ENCODE data around the gene PPP1R16B.
A peak's percentile ranks its signal among the peaks of the same experiment; 100 is the strongest.

The PPP1R16B gene

GRCh38 chr20:38805502-38805957 is at the start of gene PPP1R16B:
PPP1R16B (plus strand) TSS chr20:38805697; CDS start chr20:38835926, 30,229 bp downstream.
- H3K36me3 ChIP-seq (ENCODE audit: control insufficient read depth, insufficient read depth, low read length) = no peaks in the 10 kb centered on the region
- H3K27ac ChIP-seq (ENCODE audit: low read depth, low read length) = no peak within 1 kb of the TSS
- peak within 1 kb of the TSS; percentile 56 for H3K9ac ChIP-seq (ENCODE audit: low read length)
- H3K4me1 ChIP-seq (ENCODE audit: control insufficient read depth, insufficient read depth, low read length) = no peaks in the 10 kb centered on the region
- peak within 1 kb of the TSS; percentile 73 for H3K4me3 ChIP-seq (ENCODE audit: low read length)
- peaks cover 9% of the 10 kb centered on the region for H3K27me3 ChIP-seq (ENCODE audit: control insufficient read depth, insufficient read depth, low read length)

DNA sequence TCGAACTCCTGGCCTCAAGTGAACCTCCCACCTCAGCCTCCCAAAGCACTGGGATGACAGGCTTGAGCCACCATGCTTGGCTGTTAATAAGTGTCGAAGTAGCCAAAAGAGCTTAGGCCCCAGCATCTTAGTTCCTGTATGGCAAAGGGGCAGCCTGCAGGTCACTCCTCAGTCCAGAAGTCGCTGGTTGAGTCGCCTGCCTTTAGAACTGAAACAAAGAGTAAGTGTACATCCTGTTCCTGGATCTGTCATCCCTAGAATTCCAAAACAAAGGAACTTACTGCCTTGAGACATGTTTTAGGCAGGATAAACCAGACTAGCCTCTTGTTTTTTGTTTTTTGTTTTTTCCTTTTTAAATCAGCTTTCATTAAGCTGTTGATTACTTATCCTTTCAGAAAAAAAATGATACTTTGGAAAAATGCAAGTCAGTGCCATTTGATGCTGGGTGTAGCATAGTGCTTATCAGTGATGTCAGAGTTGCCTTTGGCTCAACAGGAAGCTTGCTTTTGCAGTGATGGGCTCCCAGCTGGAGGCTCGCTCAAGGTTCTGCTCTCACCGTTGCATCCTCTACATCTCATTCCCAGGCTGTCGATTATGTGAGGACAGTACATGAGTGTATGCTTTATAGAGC is 48.2 kb upstream of the PPP1R16B start:
- Histone ChIP-seq H3K36me3 (ENCODE audit: control insufficient read depth, insufficient read depth, low read length) (peaks cover 27% of the 10 kb centered on the region), H3K4me3 (ENCODE audit: low read length) (no peak overlapping the region), H3K27me3 (ENCODE audit: control insufficient read depth, insufficient read depth, low read length) (no peaks in the 10 kb centered on the region), H3K4me1 (ENCODE audit: control insufficient read depth, insufficient read depth, low read length) (no peaks in the 10 kb centered on the region), H3K9ac (ENCODE audit: low read length) (no peak overlapping the region), H3K27ac (ENCODE audit: low read depth, low read length) (no peak overlapping the region)

DNA sequence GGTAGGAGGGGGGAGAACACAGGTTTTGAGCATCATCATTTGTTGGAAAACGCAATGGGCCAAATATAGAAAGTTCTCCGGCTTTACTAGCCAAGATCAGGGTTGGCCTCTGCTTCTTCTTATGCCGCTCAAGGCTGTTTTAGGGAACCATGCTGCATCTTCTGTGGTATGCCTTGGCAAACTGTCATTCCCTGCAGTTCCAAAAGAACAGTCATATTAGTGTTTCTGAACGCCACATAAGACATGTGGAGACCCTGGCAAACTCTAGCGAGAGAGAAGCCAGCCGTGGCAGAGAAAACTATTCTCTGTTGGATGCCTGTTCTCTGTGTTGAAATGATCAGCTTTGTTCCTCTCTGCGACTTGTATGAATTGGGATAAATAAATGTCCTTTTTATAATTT is 46.4 kb upstream of the PPP1R16B start:
- peaks cover 27% of the 10 kb centered on the region for H3K36me3 ChIP-seq (ENCODE audit: control insufficient read depth, insufficient read depth, low read length)
- no peaks in the 10 kb centered on the region for H3K4me1 ChIP-seq (ENCODE audit: control insufficient read depth, insufficient read depth, low read length)
- no peak overlapping the region for H3K4me3 ChIP-seq (ENCODE audit: low read length)
- no peak overlapping the region for H3K27ac ChIP-seq (ENCODE audit: low read depth, low read length)
- no peak overlapping the region for H3K9ac ChIP-seq (ENCODE audit: low read length)
- no peaks in the 10 kb centered on the region for H3K27me3 ChIP-seq (ENCODE audit: control insufficient read depth, insufficient read depth, low read length)

DNA sequence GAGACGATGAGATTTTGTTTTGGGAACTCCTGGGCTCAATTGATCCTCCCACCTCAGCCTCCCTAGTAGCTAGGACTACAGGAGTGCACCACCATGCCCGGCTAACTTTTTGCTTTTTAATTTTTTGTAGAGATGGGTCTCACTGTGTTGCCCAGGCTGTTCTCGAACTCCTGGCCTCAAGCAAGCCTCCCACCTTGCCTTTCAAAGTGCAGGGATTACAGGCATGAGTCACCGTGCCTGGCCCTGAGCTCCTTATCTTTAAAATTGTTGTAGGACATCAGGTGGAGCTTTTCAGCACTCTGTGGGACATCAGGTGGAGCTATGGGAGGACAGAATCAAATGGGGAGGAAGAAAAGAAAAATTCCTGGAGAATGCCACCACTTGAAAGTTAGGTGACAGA is 44.5 kb upstream of the PPP1R16B start:
- H3K36me3 ChIP-seq (ENCODE audit: control insufficient read depth, insufficient read depth, low read length) = peaks cover 19% of the 10 kb centered on the region

GRCh38 chr20:38762174-38762573 is 43.3 kb upstream of the PPP1R16B start:
- Histone ChIP-seq H3K27me3 (ENCODE audit: control insufficient read depth, insufficient read depth, low read length) (no peaks in the 10 kb centered on the region), H3K36me3 (ENCODE audit: control insufficient read depth, insufficient read depth, low read length) (peaks cover 21% of the 10 kb centered on the region), H3K27ac (ENCODE audit: low read depth, low read length) (no peak overlapping the region)

More for the DNA sequence above, 44.5 kb upstream of the PPP1R16B start:
- Histone ChIP-seq H3K4me3 (ENCODE audit: low read length) (no peak overlapping the region), H3K9ac (ENCODE audit: low read length) (no peak overlapping the region), H3K27ac (ENCODE audit: low read depth, low read length) (no peak overlapping the region), H3K27me3 (ENCODE audit: control insufficient read depth, insufficient read depth, low read length) (no peaks in the 10 kb centered on the region), H3K4me1 (ENCODE audit: control insufficient read depth, insufficient read depth, low read length) (no peaks in the 10 kb centered on the region)

DNA sequence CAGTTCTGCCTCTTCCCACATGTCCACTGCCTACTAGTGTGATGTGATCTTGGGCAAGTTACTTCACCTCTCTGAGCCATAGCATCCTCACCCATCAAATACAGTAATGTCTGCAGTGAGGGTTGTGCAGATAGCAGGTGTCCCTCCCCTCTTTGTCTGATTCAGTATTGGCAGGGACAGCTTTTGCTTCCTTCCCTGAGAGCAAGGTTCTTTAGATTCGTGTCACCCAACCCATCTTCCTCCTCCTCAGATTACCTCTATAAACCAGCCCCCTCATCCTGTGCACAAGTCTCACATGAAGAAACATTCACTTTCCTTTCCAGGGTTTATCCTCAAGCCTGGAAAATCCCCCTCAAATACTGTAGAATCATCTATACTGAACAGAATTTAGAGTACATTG is 41.9 kb upstream of the PPP1R16B start:
- Histone ChIP-seq H3K9ac (ENCODE audit: low read length) (no peak overlapping the region), H3K4me3 (ENCODE audit: low read length) (no peak overlapping the region), H3K27ac (ENCODE audit: low read depth, low read length) (no peak overlapping the region), H3K27me3 (ENCODE audit: control insufficient read depth, insufficient read depth, low read length) (no peaks in the 10 kb centered on the region), H3K4me1 (ENCODE audit: control insufficient read depth, insufficient read depth, low read length) (no peaks in the 10 kb centered on the region), H3K36me3 (ENCODE audit: control insufficient read depth, insufficient read depth, low read length) (peaks cover 24% of the 10 kb centered on the region)

More at GRCh38 chr20:38762174-38762573, 43.3 kb upstream of the PPP1R16B start:
- Histone ChIP-seq H3K4me3 (ENCODE audit: low read length) (no peak overlapping the region), H3K4me1 (ENCODE audit: control insufficient read depth, insufficient read depth, low read length) (no peaks in the 10 kb centered on the region), H3K9ac (ENCODE audit: low read length) (no peak overlapping the region)

GRCh38 chr20:38764567-38765318 is 40.8 kb upstream of the PPP1R16B start:
- no peaks in the 10 kb centered on the region for H3K27me3 ChIP-seq (ENCODE audit: control insufficient read depth, insufficient read depth, low read length)
- no peak overlapping the region for H3K9ac ChIP-seq (ENCODE audit: low read length)
- H3K4me1 ChIP-seq (ENCODE audit: control insufficient read depth, insufficient read depth, low read length) = no peaks in the 10 kb centered on the region
- no peak overlapping the region for H3K27ac ChIP-seq (ENCODE audit: low read depth, low read length)
- no peak overlapping the region for H3K4me3 ChIP-seq (ENCODE audit: low read length)
- H3K36me3 ChIP-seq (ENCODE audit: control insufficient read depth, insufficient read depth, low read length) = peaks cover 26% of the 10 kb centered on the region

DNA sequence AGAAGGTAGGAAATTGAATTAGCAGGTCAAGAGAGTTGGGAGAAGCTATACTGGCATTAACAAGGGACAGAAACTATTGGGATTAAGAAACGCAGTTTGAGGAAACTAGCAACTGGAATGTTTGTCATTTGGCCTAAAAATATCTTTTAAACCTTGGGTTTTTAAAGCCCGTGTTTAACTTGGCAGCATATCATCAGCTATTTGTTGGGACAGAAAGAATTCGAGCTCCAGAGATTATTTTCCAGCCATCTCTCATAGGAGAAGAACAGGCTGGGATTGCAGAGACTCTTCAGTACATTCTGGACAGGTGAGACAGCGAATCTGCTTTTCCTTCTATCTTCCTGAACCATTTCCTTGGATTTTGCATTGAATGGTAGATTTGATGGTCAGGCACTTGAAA is 39.4 kb upstream of the PPP1R16B start:
- no peaks in the 10 kb centered on the region for H3K4me1 ChIP-seq (ENCODE audit: control insufficient read depth, insufficient read depth, low read length)
- no peak overlapping the region for H3K27ac ChIP-seq (ENCODE audit: low read depth, low read length)
- H3K9ac ChIP-seq (ENCODE audit: low read length) = no peak overlapping the region
- H3K27me3 ChIP-seq (ENCODE audit: control insufficient read depth, insufficient read depth, low read length) = no peaks in the 10 kb centered on the region
- no peak overlapping the region for H3K4me3 ChIP-seq (ENCODE audit: low read length)
- H3K36me3 ChIP-seq (ENCODE audit: control insufficient read depth, insufficient read depth, low read length) = peaks cover 26% of the 10 kb centered on the region

DNA sequence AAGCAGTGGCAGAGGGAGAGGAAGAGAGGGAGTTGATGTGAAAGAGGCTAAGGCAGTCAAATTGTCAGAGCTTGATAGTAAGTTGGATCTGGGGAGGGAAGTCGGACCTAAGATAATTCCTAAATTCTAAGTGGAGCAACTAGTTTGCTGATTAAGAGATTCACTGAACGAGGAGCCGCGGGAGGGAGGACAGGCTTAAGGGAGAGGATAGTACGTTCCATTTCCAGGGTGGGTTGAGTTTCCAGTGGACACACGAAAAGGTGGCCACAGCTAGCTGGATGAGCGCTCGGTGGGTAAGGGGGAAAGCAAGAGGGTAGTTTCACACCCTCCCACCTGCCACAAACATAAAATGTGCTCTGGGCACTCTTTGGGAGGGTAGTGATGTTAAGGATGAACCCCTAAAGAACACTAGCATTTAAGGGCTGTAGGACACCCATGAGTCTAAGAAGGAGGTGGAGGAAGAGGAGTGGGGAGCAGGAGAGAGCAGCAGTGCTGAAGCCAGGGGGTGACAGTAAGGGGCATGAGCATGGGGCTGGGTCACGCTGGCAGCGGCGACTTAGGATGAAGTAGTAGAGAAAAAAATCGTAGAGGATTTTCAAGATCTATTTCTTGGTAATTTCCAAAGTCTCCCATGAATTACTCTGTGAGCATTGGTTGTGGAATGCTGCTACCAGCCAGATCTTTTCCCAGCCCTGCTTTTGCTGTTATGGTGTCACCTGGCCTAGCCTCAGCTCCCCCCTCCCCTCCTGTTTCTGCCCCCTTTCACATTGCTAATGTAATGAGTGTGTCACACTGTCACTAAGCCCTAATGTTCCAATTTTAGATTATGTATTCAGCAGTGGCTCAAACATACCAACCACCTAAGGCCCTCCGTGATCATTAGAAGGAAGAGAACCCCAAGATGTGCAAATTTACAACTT is 35.9 kb upstream of the PPP1R16B start:
- no peaks in the 10 kb centered on the region for H3K27me3 ChIP-seq (ENCODE audit: control insufficient read depth, insufficient read depth, low read length)
- no peaks in the 10 kb centered on the region for H3K4me1 ChIP-seq (ENCODE audit: control insufficient read depth, insufficient read depth, low read length)
- H3K27ac ChIP-seq (ENCODE audit: low read depth, low read length) = no peak overlapping the region
- H3K9ac ChIP-seq (ENCODE audit: low read length) = no peak overlapping the region
- H3K36me3 ChIP-seq (ENCODE audit: control insufficient read depth, insufficient read depth, low read length) = peaks cover 40% of the 10 kb centered on the region
- no peak overlapping the region for H3K4me3 ChIP-seq (ENCODE audit: low read length)

DNA sequence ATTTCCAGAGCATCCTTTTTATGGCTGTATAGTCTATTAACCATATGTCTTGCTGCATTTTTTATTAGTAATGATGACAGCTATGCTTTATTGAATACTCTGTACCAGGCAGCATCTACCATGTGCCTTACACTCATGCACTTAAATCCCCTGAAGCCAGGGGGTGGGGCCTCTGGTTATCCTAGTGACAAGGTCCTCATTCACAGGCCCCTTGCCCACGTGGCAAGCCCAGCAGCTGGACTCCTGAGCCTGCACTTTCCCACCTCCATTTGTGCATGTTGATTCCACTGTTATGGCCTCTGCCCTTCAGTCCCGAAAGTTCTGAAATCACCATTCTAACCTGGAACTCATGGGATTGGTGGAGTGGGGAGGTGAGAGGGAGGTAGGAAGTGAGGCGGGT is 35.0 kb upstream of the PPP1R16B start:
- H3K36me3 ChIP-seq (ENCODE audit: control insufficient read depth, insufficient read depth, low read length) = peaks cover 39% of the 10 kb centered on the region
- H3K27me3 ChIP-seq (ENCODE audit: control insufficient read depth, insufficient read depth, low read length) = no peaks in the 10 kb centered on the region
- H3K4me1 ChIP-seq (ENCODE audit: control insufficient read depth, insufficient read depth, low read length) = no peaks in the 10 kb centered on the region
- H3K27ac ChIP-seq (ENCODE audit: low read depth, low read length) = no peak overlapping the region
- H3K4me3 ChIP-seq (ENCODE audit: low read length) = no peak overlapping the region
- no peak overlapping the region for H3K9ac ChIP-seq (ENCODE audit: low read length)

- H3K4me3 ChIP-seq (ENCODE audit: low read length) = no peak overlapping the region
- no peak overlapping the region for H3K27ac ChIP-seq (ENCODE audit: low read depth, low read length)
- H3K4me1 ChIP-seq (ENCODE audit: control insufficient read depth, insufficient read depth, low read length) = no peaks in the 10 kb centered on the region
- no peaks in the 10 kb centered on the region for H3K27me3 ChIP-seq (ENCODE audit: control insufficient read depth, insufficient read depth, low read length)
- peaks cover 35% of the 10 kb centered on the region for H3K36me3 ChIP-seq (ENCODE audit: control insufficient read depth, insufficient read depth, low read length)
- H3K9ac ChIP-seq (ENCODE audit: low read length) = no peak overlapping the region
These were observed 34.5 kb upstream of the PPP1R16B start for GRCh38 chr20:38770970-38771369.

- H3K27ac ChIP-seq (ENCODE audit: low read depth, low read length) = no peak overlapping the region
- no peak overlapping the region for H3K9ac ChIP-seq (ENCODE audit: low read length)
- H3K4me3 ChIP-seq (ENCODE audit: low read length) = no peak overlapping the region
- peaks cover 32% of the 10 kb centered on the region for H3K36me3 ChIP-seq (ENCODE audit: control insufficient read depth, insufficient read depth, low read length)
- no peaks in the 10 kb centered on the region for H3K27me3 ChIP-seq (ENCODE audit: control insufficient read depth, insufficient read depth, low read length)
- no peaks in the 10 kb centered on the region for H3K4me1 ChIP-seq (ENCODE audit: control insufficient read depth, insufficient read depth, low read length)
These were observed 33.9 kb upstream of the PPP1R16B start for GRCh38 chr20:38771621-38772020.

All from rectal smooth muscle tissue (tissue), 1 donor.